HepG2 (cell line): ENCODE measurements around the gene CAMSAP1. TPM values are rescaled to one million over a fixed set of nuclear protein-coding genes. Genes with fewer than 3 reads are reported as not detected.

ENCODE experiments used
- ATAC-seq: fragments of 200-7000 bp; cut with Tn5 transposase; 3 replicates; pipeline ENCODE4 v1.9.1; 2020; ENCODE audit warnings: mild to moderate bottlenecking, moderate library complexity
- BruUV-seq: library from RNA; stranded (reverse); fragments of 400-500 nt; replicated peaks from 2 replicates; lab custom pipeline; 2021; lab: Mats Ljungman, UMichigan
- CTCF ChIA-PET: fragments of 300-600 bp; formaldehyde crosslinking; extraction: SDS; loops from one replicate; lab custom pipeline; 2021; ENCODE audit warnings: low total read pairs, inconsistent platforms, low intra/inter-chr PET ratio; lab: Yijun Ruan, JAX
- POLR2A ChIA-PET: fragments of 350-600 bp; sonication (Branson Sonifier 250); formaldehyde crosslinking; loops from one replicate; lab custom pipeline; 2020; ENCODE audit warnings: antibody characterized with exemption, inconsistent platforms; lab: Yijun Ruan, JAX
- DNase-seq: peaks from one replicate; pipeline ENCODE4 v3.0.0-alpha.2; 2015; ENCODE audit warnings: low spot score
- FAIRE-seq: peaks from 3 replicates; lab custom pipeline; 2011; peaks lifted over from hg19 to GRCh38; lab: Jason Lieb, UNC
- H2AFZ ChIP-seq: one replicate; pipeline ENCODE4 v1.6.1; 2011; ENCODE audit warnings: low read length, inconsistent platforms
- H3K27ac ChIP-seq: fragments of 300-600 bp; 3 replicates; pipeline ENCODE4 v1.8.0; 2011; ENCODE audit warnings: mixed run types, mild to moderate bottlenecking, mixed read lengths, low read length, inconsistent platforms; ENCODE audit not compliant: insufficient read depth; ENCODE audit errors: extremely low read length
- H3K27me3 ChIP-seq, 2 experiments: fragments of 200-600 bp in 1 of 2; 2 replicates in 1 of 2; 3 replicates in 1 of 2; pipeline versions ENCODE4 v1.6.0 to v1.8.0; 2011; ENCODE audit warnings: low read length in 2 of 2, mild to moderate bottlenecking in 2 of 2, moderate library complexity in 2 of 2, inconsistent platforms in 1 of 2; ENCODE audit not compliant: insufficient read depth in 2 of 2, control insufficient read depth in 1 of 2
- H3K36me3 ChIP-seq, 2 experiments: fragments of 200-600 bp in 1 of 2; replicated peaks in 1 of 2; 2 replicates in 1 of 2; 3 replicates in 1 of 2; pipeline versions ENCODE4 v1.5.1 to v1.8.0; 2011; ENCODE audit warnings: low read length in 2 of 2, inconsistent platforms in 1 of 2; ENCODE audit not compliant: insufficient read depth in 2 of 2, control insufficient read depth in 1 of 2
- H3K4me1 ChIP-seq: 2 replicates; pipeline ENCODE4 v1.5.1; 2012; ENCODE audit warnings: low read length, inconsistent platforms; ENCODE audit not compliant: insufficient read depth
- H3K4me2 ChIP-seq: 2 replicates; pipeline ENCODE4 v1.6.0; 2011; ENCODE audit warnings: low read depth, low read length, inconsistent platforms
- H3K4me3 ChIP-seq, 3 experiments: fragments of 200-600 bp in 1 of 3; sonication (generic), shearing (Covaris generic) in 1 of 3; replicated peaks in 1 of 3; 2 replicates each; pipeline ENCODE4 v1.5.1; 2011 to 2016; ENCODE audit warnings: low read length in 3 of 3, inconsistent platforms in 2 of 3, low read depth in 2 of 3, mild to moderate bottlenecking in 2 of 3, control low read depth in 1 of 3, mixed read lengths in 1 of 3; ENCODE audit not compliant: insufficient read depth in 1 of 3
- H3K79me2 ChIP-seq: one replicate; pipeline ENCODE4 v1.6.1; 2011; ENCODE audit warnings: low read length, inconsistent platforms; ENCODE audit not compliant: insufficient read depth
- H3K9ac ChIP-seq: 2 replicates; pipeline ENCODE4 v1.6.0; 2011; ENCODE audit warnings: mild to moderate bottlenecking, low read depth, low read length, inconsistent platforms; ENCODE audit not compliant: insufficient read depth
- H3K9me3 ChIP-seq: 2 replicates; pipeline ENCODE4 v1.5.1; 2012; ENCODE audit warnings: mild to moderate bottlenecking, low read length
- H4K20me1 ChIP-seq: 2 replicates; pipeline ENCODE4 v1.6.0; 2011; ENCODE audit warnings: inconsistent platforms, mild to moderate bottlenecking, low read length, moderate library complexity; ENCODE audit not compliant: insufficient read depth
- CREB3 ChIP-seq: sonication (generic); formaldehyde crosslinking; IDR thresholded peaks from 2 replicates; pipeline ENCODE4 v1.5.0; 2020; ENCODE audit warnings: missing genetic modification reagents
- KDM3A ChIP-seq: IDR thresholded peaks from 2 replicates; pipeline ENCODE4 v1.6.1; 2018; ENCODE audit warnings: low read depth, missing compliant biosample characterization
- SIN3A ChIP-seq: IDR thresholded peaks from 2 replicates; pipeline ENCODE4 v1.6.1; 2011; ENCODE audit warnings: low read depth, mild to moderate bottlenecking, control low read depth, low read length, borderline replicate concordance
- ZNF713 ChIP-seq: sonication (generic); formaldehyde crosslinking; IDR thresholded peaks from 2 replicates; pipeline ENCODE4 v1.4.0; 2020; ENCODE audit warnings: mild to moderate bottlenecking, missing genetic modification reagents
- ZXDC ChIP-seq: sonication (generic); formaldehyde crosslinking; IDR thresholded peaks from 2 replicates; pipeline ENCODE4 v1.5.0; 2020; ENCODE audit warnings: mild to moderate bottlenecking, missing genetic modification reagents
- WGBS: methylation state at CpG from one replicate; pipeline ENCODE4 v1.1.6; 2017; ENCODE audit warnings: low lambda C conversion rate; 5-methylcytosine and 5-hydroxymethylcytosine counted together
- in situ Hi-C: cut with HindIII; loops from 2 replicates; pipeline ENCODE4 v1.10.0; 2017; ENCODE audit warnings: low pct_unique_long_range_greater_than_20kb; ENCODE audit not compliant: extremely low pct_ligation_motif_present
- intact Hi-C: fragments of 100-400 bp; cut with micrococcal nuclease; formaldehyde crosslinking; loops from one replicate; pipeline ENCODE4 v1.10.0; 2022; ENCODE audit not compliant: unreplicated experiment
- polyA plus RNA-seq, 8 experiments: library from polyadenylated mRNA; depleted of rRNA in 3 of 8; stranded (reverse) in 7 of 8; unstranded in 1 of 8; fragments of >200 nt; fragmentation: Illumina TruSeq in 4 of 8; extraction: Trizol in 4 of 8; gene quantifications; 2 replicates each; pipeline versions ENCODE4 v1.2.1 to v1.2.3, GENCODE V29; 2011 to 2016; ENCODE audit warnings: low read depth in 4 of 8, missing spikeins in 1 of 8, mixed read lengths in 1 of 8; ENCODE audit not compliant: insufficient read depth in 1 of 8
- total RNA-seq, 5 experiments: library from RNA; depleted of rRNA; stranded (reverse); fragments of >200 nt; fragmentation: Illumina TruSeq; extraction: Trizol; gene quantifications; 2 replicates each; pipeline ENCODE4 v1.2.3, GENCODE V29; 2016; ENCODE audit warnings: low read depth in 1 of 5

Gene CAMSAP1
- total and polyA plus RNA-seq, 2 of the 13 experiments (the other 11 are each of a cell fraction or from before 2014, with no cell fraction given): 3.8 to 12.4 TPM

- BruUV-seq: no TSS peak
- H3K27me3 ChIP-seq: no peaks in the 10 kb centered on the region
- TF ChIP-seq KDM3A: no peak
- no peak for TF ChIP-seq ZNF713 (CRISPR knock-in tag)
- TF ChIP-seq ZXDC (CRISPR knock-in tag): no peak
- no peak for TF ChIP-seq CREB3 (CRISPR knock-in tag)
- TF ChIP-seq SIN3A: no peak
- intact Hi-C loops: no loop called here
- no peak overlapping the region for H2AFZ ChIP-seq
- H3K4me2 ChIP-seq: no peak overlapping the region
- peaks cover 20 to 85% of the 10 kb centered on the region in 2 experiments; a peak in 4 of 5 replicates for H3K36me3 ChIP-seq
- no peak overlapping the region for H3K4me3 ChIP-seq
- POLR2A ChIA-PET: no interaction called here
- no peaks in the 10 kb centered on the region for H3K79me2 ChIP-seq
- DNase-seq: no peak
- no peak overlapping the region for H3K9ac ChIP-seq
- FAIRE-seq: no peak
- no peaks in the 10 kb centered on the region for H3K9me3 ChIP-seq
- no peak for ATAC-seq
- 99% methylated on average over 12 of the region's 12 CpGs for WGBS
- no peaks in the 10 kb centered on the region for H4K20me1 ChIP-seq
- H3K4me1 ChIP-seq: no peaks in the 10 kb centered on the region
- no peak overlapping the region for H3K27ac ChIP-seq
- CTCF ChIA-PET: no interaction called here
- in situ Hi-C loops: no loop called here
These were observed 92.8 kb downstream of the CAMSAP1 start for GRCh38 chr9:135814421-135815095.
